HG03175 (cell line): ENCODE measurements around the gene ATP6V0E2.
"Not testable (repeated sequence)": the region's sequence is repeated elsewhere in the genome, so short reads cannot be mapped to it uniquely, and the experiment has no call there.

Experiments used
- ATAC-seq: cut with Tn5 transposase; IDR thresholded peaks from one replicate; pipeline ENCODE4 v1.9.1; 2021; ENCODE audit warnings: mild to moderate bottlenecking, moderate library complexity; ENCODE audit not compliant: unreplicated experiment

ATP6V0E2 gene

DNA sequence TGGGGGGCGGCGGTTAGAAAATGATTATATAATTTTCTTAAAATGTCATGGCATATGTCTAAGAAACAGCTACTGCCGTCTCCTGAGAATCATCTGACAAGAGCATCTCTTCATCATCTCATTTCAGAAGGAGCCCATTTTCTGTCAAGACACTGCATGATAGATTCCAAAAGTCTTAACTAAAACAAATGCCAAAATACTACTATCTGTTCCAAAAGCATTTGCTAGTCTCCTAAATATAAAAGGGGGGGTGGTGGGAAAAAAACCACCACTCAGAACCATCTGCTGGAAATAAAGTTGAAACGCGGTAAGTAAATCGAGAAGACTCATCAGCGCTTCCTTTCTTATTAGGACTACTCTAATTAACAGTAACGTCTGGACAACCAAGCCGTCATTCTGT, 36.5 kb downstream of the ATP6V0E2 start:
- ATAC-seq = not testable (repeated sequence)

DNA sequence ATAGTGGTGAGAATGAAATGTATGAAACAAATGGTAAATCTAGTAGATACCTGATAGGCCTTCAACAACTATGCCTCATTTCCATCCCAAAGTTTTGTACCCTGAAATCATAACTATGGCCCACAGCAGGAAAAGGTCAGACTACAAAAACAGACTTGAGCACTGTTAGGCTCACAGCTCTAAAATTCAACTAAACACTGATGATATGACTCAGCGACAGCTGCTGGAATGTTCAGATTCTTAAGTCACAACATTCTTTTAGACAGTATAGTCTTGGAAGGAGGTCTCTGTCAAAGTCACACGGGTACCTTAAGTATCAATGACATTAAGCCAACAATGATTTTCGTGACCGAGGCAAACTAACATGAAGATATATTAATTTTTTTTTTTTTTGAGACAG, 38.4 kb downstream of the ATP6V0E2 start:
- ATAC-seq = not testable (repeated sequence)

DNA sequence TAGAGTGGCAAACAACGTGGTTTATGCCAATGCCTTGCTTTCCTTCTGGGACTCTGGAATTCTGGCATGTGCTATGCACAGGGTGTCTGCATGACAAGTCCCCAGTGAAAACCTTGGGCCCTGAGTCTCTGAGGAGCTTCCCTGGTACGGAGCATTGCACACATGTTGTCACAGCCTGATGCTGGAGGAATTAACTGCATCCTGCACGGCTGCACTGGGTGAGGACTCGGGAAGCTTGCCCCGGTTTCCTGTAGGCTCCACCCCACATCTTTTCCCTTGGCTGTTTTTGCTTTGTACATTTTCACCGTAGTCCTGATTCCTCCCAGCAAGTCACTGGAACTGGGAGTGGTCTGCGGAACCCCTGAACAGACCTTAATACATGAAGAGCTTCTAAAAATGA, 52.6 kb downstream of the ATP6V0E2 start:
- ATAC-seq = not testable (repeated sequence)
